Neural progenitor cell (in vitro differentiated cells): ENCODE results near the gene NELFA.

Experiments used
- CTCF ChIP-seq: fragments of 200-600 bp; sonication (generic); IDR thresholded peaks from 2 replicates; pipeline ENCODE4 v1.5.1; 2017; ENCODE audit warnings: antibody characterized with exemption, mild to moderate bottlenecking
- EZH2 ChIP-seq: fragments of 200-600 bp; sonication (generic); IDR thresholded peaks from 2 replicates; pipeline ENCODE4 v1.6.1; 2017; ENCODE audit warnings: antibody characterized with exemption, mild to moderate bottlenecking, moderate library complexity

GRCh38 chr4:2011583-2011982, 2.8 kb upstream of the NELFA start:
- TF ChIP-seq CTCF (no peak), EZH2 (no peak)
